Activated naive CD8-positive, alpha-beta T cell treated with anti-CD3 and anti-CD28 coated beads for 36 hours (primary cell): Measurements from ENCODE around the gene C16orf92. TPM values are rescaled to one million over a fixed set of nuclear protein-coding genes. Genes with fewer than 3 reads are reported as not detected.
A peak's percentile ranks its signal among the peaks of the same experiment; 100 is the strongest.
"Not testable (repeated sequence)": the region's sequence is repeated elsewhere in the genome, so short reads cannot be mapped to it uniquely, and the experiment has no call there.

Experiments used
- DNase-seq: peaks from one replicate; pipeline ENCODE4 v3.0.0; 2021
- H3K27ac Mint-ChIP-seq: one replicate; pipeline ENCODE4 v1.8.0; 2022; ENCODE audit warnings: mild to moderate bottlenecking, moderate library complexity, mixed read lengths
- H3K27me3 Mint-ChIP-seq: one replicate; pipeline ENCODE4 v1.8.0; 2022; ENCODE audit warnings: mild to moderate bottlenecking, mixed read lengths
- H3K36me3 Mint-ChIP-seq: one replicate; pipeline ENCODE4 v1.8.0; 2021; ENCODE audit warnings: mild to moderate bottlenecking, mixed read lengths
- H3K4me1 Mint-ChIP-seq: one replicate; pipeline ENCODE4 v1.8.0; 2021; ENCODE audit warnings: mixed read lengths
- H3K4me3 Mint-ChIP-seq: one replicate; pipeline ENCODE4 v1.8.0; 2022; ENCODE audit warnings: mild to moderate bottlenecking, moderate library complexity, mixed read lengths
- H3K9me3 Mint-ChIP-seq: one replicate; pipeline ENCODE4 v1.8.0; 2022; ENCODE audit warnings: mixed read lengths
- total RNA-seq, 2 experiments: library from RNA; stranded (reverse); gene quantifications; one replicate each; pipeline ENCODE4 v1.2.3, GENCODE V29; 2021

Gene C16orf92
- total RNA-seq, 2 experiments from 2014 or later: not detected

GRCh38 chr16:30007378-30007895, 15.6 kb upstream of the C16orf92 start:
- Mint-ChIP-seq H3K9me3 (no peaks in the 10 kb centered on the region), H3K36me3 (no peaks in the 10 kb centered on the region), H3K4me3 (no peak overlapping the region), H3K27me3 (peaks cover 27% of the 10 kb centered on the region), H3K27ac (no peak overlapping the region), H3K4me1 (peaks cover 8% of the 10 kb centered on the region)
- DNase-seq: no peak

- Mint-ChIP-seq H3K27ac (no peak overlapping the region), H3K27me3 (peaks cover 31% of the 10 kb centered on the region), H3K9me3 (no peaks in the 10 kb centered on the region), H3K36me3 (no peaks in the 10 kb centered on the region), H3K4me3 (no peak overlapping the region), H3K4me1 (peaks cover 8% of the 10 kb centered on the region)
- no peak for DNase-seq
These were observed 13.7 kb upstream of the C16orf92 start for GRCh38 chr16:30009085-30009862.

- DNase-seq: no peak
These were observed 12.8 kb upstream of the C16orf92 start for GRCh38 chr16:30009990-30010843.

GRCh38 chr16:30010844-30011713, 11.9 kb upstream of the C16orf92 start, which contains the start of gene DOC2A:
Gene DOC2A, minus strand, starts transcription at chr16:30011027. Its CDS starts 805 bp downstream, at chr16:30010222.
- peak within 1 kb of the TSS; percentile 79 for H3K4me3 Mint-ChIP-seq
- peaks cover 31% of the 10 kb centered on the region for H3K27me3 Mint-ChIP-seq
- DNase-seq: peak; percentile 43
- no peaks in the 10 kb centered on the region for H3K9me3 Mint-ChIP-seq
- peaks cover 5% of the 10 kb centered on the region for H3K4me1 Mint-ChIP-seq
- no peaks in the 10 kb centered on the region for H3K36me3 Mint-ChIP-seq
- no peak within 1 kb of the TSS for H3K27ac Mint-ChIP-seq

More at GRCh38 chr16:30009990-30010843, 12.8 kb upstream of the C16orf92 start:
- Mint-ChIP-seq H3K9me3 (no peaks in the 10 kb centered on the region), H3K36me3 (no peaks in the 10 kb centered on the region), H3K4me1 (peaks cover 5% of the 10 kb centered on the region), H3K27ac (no peak overlapping the region), H3K27me3 (peaks cover 31% of the 10 kb centered on the region), H3K4me3 (peak overlapping the region; percentile 77)

DNA sequence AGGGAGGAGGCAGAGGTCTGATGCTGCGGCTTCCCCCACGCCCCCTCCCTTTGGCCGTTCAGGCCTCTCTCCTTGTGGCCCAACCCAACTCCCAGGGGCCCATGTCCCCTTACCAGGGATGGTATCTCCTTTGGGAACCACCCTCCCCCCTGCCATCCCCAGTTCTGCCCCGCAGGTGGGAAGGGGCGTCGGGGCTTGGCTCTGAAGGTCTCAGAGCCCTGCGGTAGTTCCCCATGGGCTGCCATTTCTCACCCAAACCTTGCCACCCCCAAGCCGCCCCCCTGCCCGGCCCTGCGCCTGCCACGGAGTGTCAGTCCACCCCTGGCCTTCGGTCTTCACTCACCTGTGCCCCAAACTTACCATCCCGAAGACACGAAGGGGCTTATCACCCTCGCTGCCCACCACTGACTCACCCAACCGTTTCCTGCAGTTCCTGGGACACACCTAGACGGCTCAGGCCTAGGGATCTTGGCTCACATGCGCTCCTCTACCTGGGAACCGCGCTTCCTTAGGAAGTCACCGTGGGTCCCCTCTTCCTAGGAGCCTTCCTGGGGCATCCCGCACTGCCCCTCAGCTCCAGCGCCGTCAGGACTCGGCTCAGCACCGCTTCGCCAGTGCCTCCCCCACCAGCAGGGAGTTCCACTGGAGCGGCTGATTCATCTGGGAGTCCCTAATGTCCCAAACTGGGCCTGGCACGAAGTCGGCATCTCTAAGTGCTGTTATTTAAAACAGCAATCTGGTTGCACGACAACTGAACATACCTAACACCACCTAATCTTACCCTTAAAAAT, 11.1 kb upstream of the C16orf92 start:
- peak overlapping the region; percentile 79 for H3K4me3 Mint-ChIP-seq
- no peaks in the 10 kb centered on the region for H3K36me3 Mint-ChIP-seq
- peaks cover 31% of the 10 kb centered on the region for H3K27me3 Mint-ChIP-seq
- peak overlapping the region; percentile 74 for H3K27ac Mint-ChIP-seq
- H3K9me3 Mint-ChIP-seq: no peaks in the 10 kb centered on the region
- no peak for DNase-seq
- H3K4me1 Mint-ChIP-seq: peaks cover 5% of the 10 kb centered on the region

DNA sequence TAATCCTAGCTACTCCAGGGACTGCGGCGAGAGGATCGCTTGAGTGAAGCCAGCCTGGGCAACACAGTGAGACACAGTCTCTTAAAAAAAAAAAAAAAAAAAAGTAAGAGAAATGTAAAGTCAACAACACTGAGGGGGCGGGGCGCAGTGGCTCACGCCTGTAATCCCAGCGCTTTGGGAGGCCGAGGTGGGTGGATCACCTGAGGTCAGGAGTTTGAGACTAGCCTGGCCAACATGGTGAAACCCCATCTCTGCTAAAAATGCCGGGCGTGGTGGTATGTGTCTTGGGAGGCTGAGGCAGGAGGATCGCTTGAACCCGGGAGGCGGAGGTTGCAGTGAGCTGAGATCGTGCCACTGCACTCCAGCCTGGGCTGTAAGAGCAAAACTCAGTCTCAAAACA, 10.4 kb upstream of the C16orf92 start:
- H3K27me3 Mint-ChIP-seq: peaks cover 31% of the 10 kb centered on the region
- not testable (repeated sequence) for H3K9me3 Mint-ChIP-seq, H3K4me1 Mint-ChIP-seq, H3K27ac Mint-ChIP-seq, H3K36me3 Mint-ChIP-seq, DNase-seq, H3K4me3 Mint-ChIP-seq

- H3K9me3 Mint-ChIP-seq, H3K36me3 Mint-ChIP-seq: not testable (repeated sequence)
- H3K27me3 Mint-ChIP-seq: peaks cover 19% of the 10 kb centered on the region
These were observed 7.5 kb upstream of the C16orf92 start for GRCh38 chr16:30015450-30015849.

DNA sequence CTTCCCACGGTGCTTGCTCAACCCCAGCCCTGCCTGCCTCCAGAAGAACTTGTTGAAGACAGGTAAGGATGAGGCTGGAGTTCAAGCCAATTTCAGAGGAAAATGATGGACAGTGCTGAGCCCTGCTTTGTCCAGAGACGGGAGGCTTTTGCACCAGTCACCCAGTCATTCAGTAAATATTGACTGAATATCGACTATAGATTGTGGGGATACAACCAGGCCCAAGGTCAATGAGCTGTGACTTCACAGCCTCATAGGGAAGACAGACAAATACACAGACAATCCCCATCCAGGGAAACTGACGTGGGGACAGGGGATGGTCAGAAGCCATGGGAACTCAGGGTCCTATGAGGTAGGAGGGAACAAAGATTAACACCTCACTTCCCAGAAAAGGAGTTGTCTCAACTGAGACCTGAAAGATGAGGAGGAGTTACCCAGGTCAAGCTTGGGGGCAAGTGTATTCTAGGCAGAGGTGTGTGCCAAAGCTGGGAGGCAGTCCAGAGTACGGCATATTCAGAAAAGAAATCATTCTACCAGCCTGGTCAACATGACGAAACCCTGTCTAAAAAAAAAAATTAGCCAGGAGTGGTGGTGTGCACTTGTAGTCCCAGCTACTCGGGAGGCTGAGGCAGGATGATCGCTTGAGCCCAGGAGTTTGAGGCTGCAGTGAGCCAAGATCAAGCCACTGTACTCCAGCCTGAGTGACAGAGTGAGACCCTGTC, 6.3 kb upstream of the C16orf92 start:
- Mint-ChIP-seq H3K4me1 (peaks cover 8% of the 10 kb centered on the region), H3K27me3 (peaks cover 22% of the 10 kb centered on the region), H3K4me3 (no peak overlapping the region), H3K36me3 (no peaks in the 10 kb centered on the region), H3K27ac (no peak overlapping the region), H3K9me3 (no peaks in the 10 kb centered on the region)
- DNase-seq: no peak

More at GRCh38 chr16:30015450-30015849, 7.5 kb upstream of the C16orf92 start:
- not testable (repeated sequence) for H3K27ac Mint-ChIP-seq, H3K4me1 Mint-ChIP-seq, DNase-seq, H3K4me3 Mint-ChIP-seq

GRCh38 chr16:30017277-30017656, 5.7 kb upstream of the C16orf92 start:
- H3K4me1 Mint-ChIP-seq: peaks cover 5% of the 10 kb centered on the region
- H3K36me3 Mint-ChIP-seq: no peaks in the 10 kb centered on the region
- peaks cover 16% of the 10 kb centered on the region for H3K27me3 Mint-ChIP-seq
- DNase-seq: no peak
- H3K9me3 Mint-ChIP-seq: no peaks in the 10 kb centered on the region
- H3K4me3 Mint-ChIP-seq: no peak overlapping the region
- no peak overlapping the region for H3K27ac Mint-ChIP-seq

- H3K4me1 Mint-ChIP-seq, H3K4me3 Mint-ChIP-seq, H3K27ac Mint-ChIP-seq, H3K9me3 Mint-ChIP-seq, H3K36me3 Mint-ChIP-seq, DNase-seq: not testable (repeated sequence)
- peaks cover 10% of the 10 kb centered on the region for H3K27me3 Mint-ChIP-seq
These were observed 5.1 kb upstream of the C16orf92 start for GRCh38 chr16:30017937-30018336.

GRCh38 chr16:30018731-30019158, 4.3 kb upstream of the C16orf92 start:
- Mint-ChIP-seq H3K27me3 (peaks cover 10% of the 10 kb centered on the region), H3K36me3 (no peaks in the 10 kb centered on the region), H3K4me3 (no peak overlapping the region), H3K4me1 (peaks cover 5% of the 10 kb centered on the region), H3K9me3 (no peaks in the 10 kb centered on the region), H3K27ac (no peak overlapping the region)
- DNase-seq: no peak

GRCh38 chr16:30023586-30023985, 588 bp downstream of the C16orf92 start:
- H3K4me3 Mint-ChIP-seq: no peak overlapping the region
- H3K27me3 Mint-ChIP-seq: peaks cover 32% of the 10 kb centered on the region
- H3K4me1 Mint-ChIP-seq: peaks cover 5% of the 10 kb centered on the region
- H3K9me3 Mint-ChIP-seq: no peaks in the 10 kb centered on the region
- no peaks in the 10 kb centered on the region for H3K36me3 Mint-ChIP-seq
- H3K27ac Mint-ChIP-seq: no peak overlapping the region
- no peak for DNase-seq

GRCh38 chr16:30024451-30024850, 1.5 kb downstream of the C16orf92 start:
- Mint-ChIP-seq H3K36me3 (no peaks in the 10 kb centered on the region), H3K9me3 (no peaks in the 10 kb centered on the region), H3K27ac (no peak overlapping the region), H3K4me1 (peaks cover 5% of the 10 kb centered on the region), H3K27me3 (peaks cover 40% of the 10 kb centered on the region), H3K4me3 (no peak overlapping the region)
- DNase-seq: no peak
